Renal pelvis (tissue), 4 donors: ENCODE data around the gene TBP. TPM values are rescaled to one million over a fixed set of nuclear protein-coding genes. Genes with fewer than 3 reads are reported as not detected.
"Not testable (repeated sequence)": the region's sequence is repeated elsewhere in the genome, so short reads cannot be mapped to it uniquely, and the experiment has no call there.

Experiments used
- DNase-seq: peaks from one replicate; pipeline ENCODE4 v3.0.0-alpha.2; 2013
- polyA plus RNA-seq, 3 donors: library from polyadenylated mRNA; unstranded; fragments of 120-200 nt; gene quantifications; one replicate each; pipeline ENCODE4 v1.2.1, GENCODE V29; 2013; ENCODE audit not compliant: insufficient read length in 3 of 3

The TBP gene
- polyA plus RNA-seq, 3 donors: 20.6 to 25.2 (median 23.7) TPM

- DNase-seq: no peak
Observed at GRCh38 chr6:170590725-170591124, 36.6 kb downstream of the TBP start.

GRCh38 chr6:170596426-170596825 lies 42.3 kb downstream of the TBP start:
- DNase-seq: no peak

- DNase-seq: no peak
Observed at GRCh38 chr6:170597278-170597677, 43.1 kb downstream of the TBP start.

GRCh38 chr6:170605574-170606259 lies 51.5 kb downstream of the TBP start:
- DNase-seq: no peak

- not testable (repeated sequence) for DNase-seq
Observed at GRCh38 chr6:170609225-170609624, 55.1 kb downstream of the TBP start.

- not testable (repeated sequence) for DNase-seq
Observed at GRCh38 chr6:170612256-170612804, 58.2 kb downstream of the TBP start.

GRCh38 chr6:170616020-170616554 lies 61.9 kb downstream of the TBP start:
- DNase-seq: not testable (repeated sequence)

Other genes with a start within 250 kb of the TBP start
- gene FAM120B, start 247.6 kb upstream of the TBP start, polyA plus RNA-seq: 10 to 100 TPM; 34.8 to 38.9 (median 38.0) TPM
- 100 to 1,000 TPM; 208 to 213 (median 210) TPM for gene PSMB1, start 1.1 kb upstream of the TBP start, polyA plus RNA-seq
- 10 to 100 TPM; 71.6 to 73.2 (median 71.6) TPM for gene PDCD2, start 30.3 kb downstream of the TBP start, polyA plus RNA-seq